SU-DHL-6 (cell line): Measurements from ENCODE around the gene WWOX.

Source experiments
- EZH2phosphoT487 ChIP-seq: fragments of 200-600 bp; sonication (generic), shearing (Covaris generic); conservative IDR thresholded peaks from 2 replicates; pipeline ENCODE4 v1.6.1; 2018; ENCODE audit warnings: mild to moderate bottlenecking, antibody characterized with exemption, low read length, moderate library complexity, mixed read lengths
- TF ChIP-seq, protein P1 (sequence below): fragments of 200-600 bp; sonication (generic); IDR thresholded peaks from one replicate; pipeline ENCODE4 v1.5.1; 2017; ENCODE audit warnings: antibody characterized with exemption, mild to moderate bottlenecking, low read length, moderate library complexity; ENCODE audit not compliant: insufficient read depth, poor library complexity, severe bottlenecking

DNA sequence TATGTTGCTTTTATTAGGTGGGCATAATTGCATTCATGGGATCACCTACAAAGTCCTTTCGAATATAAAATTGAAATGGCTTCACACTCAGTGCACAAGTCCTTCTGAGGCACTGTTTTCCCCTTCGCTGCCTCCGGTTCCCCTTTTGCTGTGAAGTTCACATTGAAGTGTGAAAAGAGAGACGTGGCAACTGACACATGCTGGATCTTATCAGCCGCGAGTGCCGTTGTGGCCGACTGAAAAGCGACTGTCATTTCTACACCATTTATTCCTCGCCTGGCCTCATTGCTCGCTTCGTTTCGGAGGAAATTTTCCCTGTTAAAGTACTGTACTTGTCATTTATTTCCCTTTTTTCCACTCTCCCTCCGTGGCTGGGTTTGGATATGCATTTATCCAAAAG is 1077.6 kb downstream of the WWOX start:
- TF ChIP-seq, protein P1, sequence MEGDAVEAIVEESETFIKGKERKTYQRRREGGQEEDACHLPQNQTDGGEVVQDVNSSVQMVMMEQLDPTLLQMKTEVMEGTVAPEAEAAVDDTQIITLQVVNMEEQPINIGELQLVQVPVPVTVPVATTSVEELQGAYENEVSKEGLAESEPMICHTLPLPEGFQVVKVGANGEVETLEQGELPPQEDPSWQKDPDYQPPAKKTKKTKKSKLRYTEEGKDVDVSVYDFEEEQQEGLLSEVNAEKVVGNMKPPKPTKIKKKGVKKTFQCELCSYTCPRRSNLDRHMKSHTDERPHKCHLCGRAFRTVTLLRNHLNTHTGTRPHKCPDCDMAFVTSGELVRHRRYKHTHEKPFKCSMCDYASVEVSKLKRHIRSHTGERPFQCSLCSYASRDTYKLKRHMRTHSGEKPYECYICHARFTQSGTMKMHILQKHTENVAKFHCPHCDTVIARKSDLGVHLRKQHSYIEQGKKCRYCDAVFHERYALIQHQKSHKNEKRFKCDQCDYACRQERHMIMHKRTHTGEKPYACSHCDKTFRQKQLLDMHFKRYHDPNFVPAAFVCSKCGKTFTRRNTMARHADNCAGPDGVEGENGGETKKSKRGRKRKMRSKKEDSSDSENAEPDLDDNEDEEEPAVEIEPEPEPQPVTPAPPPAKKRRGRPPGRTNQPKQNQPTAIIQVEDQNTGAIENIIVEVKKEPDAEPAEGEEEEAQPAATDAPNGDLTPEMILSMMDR = no peak
- TF ChIP-seq EZH2phosphoT487 = no peak
